ENCODE results near the gene SCIN.
A peak's percentile ranks its signal among the peaks of the same experiment; 100 is the strongest.

The SCIN gene

DNA sequence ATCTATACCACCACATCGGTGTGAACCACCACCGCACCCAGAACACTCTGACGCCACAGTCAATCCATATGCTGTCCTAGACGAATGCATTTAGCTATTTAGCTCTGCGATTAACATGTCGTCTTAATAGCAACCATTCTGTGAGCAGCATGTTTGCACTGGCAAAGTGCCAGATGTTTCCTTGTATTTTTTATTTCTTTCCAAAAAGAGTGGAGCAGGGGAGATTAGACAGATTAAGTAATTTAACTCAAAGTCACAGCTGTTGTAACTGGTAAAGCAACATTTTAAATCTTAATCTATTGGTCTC, 59.9 kb downstream of the SCIN start:
- TF ChIP-seq NFIC (IDR thresholded peaks at IDR 0.05) (0 out of 2 replicates have a peak, but pooled peaks have one; percentile 8), FOXM1 (IDR thresholded peaks at IDR 0.05; ENCODE audit: borderline replicate concordance, low read depth) (no peak)

DNA sequence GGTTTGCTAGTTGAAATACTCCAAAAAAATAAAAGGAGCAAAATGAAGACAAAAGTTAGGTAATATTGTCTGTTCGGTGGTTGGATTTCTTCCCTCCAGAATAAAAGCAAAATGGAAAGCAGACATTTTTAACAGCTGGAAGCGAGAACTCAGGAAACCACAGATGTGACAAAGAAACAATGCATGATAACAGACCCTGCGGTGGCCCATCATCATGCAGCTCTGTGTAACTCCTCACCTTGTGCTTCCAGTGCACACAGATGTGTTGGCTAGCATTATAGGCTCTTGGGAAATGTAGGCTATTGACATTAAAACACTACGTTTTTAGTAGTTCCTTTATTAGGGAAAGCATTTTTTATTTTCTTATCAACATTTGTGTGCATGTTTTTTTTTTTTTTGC, 63.1 kb downstream of the SCIN start:
- TF ChIP-seq FOXM1 (IDR thresholded peaks at IDR 0.05; ENCODE audit: borderline replicate concordance, low read depth) = no peak
- TF ChIP-seq RAD21 (IDR thresholded peaks at IDR 0.05; ENCODE audit: low read depth) = no peak
- no peak for TF ChIP-seq REST (IDR thresholded peaks at IDR 0.05; ENCODE audit: low read depth)
- no peak for TF ChIP-seq YY1 (IDR thresholded peaks at IDR 0.05; ENCODE audit: low read depth)
- TF ChIP-seq EGR1 (IDR thresholded peaks at IDR 0.05) = no peak
- no peak for TF ChIP-seq EP300 (IDR thresholded peaks at IDR 0.05; ENCODE audit: borderline replicate concordance)
- TF ChIP-seq, protein P1, sequence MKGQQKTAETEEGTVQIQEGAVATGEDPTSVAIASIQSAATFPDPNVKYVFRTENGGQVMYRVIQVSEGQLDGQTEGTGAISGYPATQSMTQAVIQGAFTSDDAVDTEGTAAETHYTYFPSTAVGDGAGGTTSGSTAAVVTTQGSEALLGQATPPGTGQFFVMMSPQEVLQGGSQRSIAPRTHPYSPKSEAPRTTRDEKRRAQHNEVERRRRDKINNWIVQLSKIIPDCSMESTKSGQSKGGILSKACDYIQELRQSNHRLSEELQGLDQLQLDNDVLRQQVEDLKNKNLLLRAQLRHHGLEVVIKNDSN (IDR thresholded peaks at IDR 0.05) = no peak
- no peak for TF ChIP-seq TCF12 (IDR thresholded peaks at IDR 0.05; ENCODE audit: low read depth)
- TF ChIP-seq CEBPB (IDR thresholded peaks at IDR 0.05) = no peak
- TF ChIP-seq, protein P2, sequence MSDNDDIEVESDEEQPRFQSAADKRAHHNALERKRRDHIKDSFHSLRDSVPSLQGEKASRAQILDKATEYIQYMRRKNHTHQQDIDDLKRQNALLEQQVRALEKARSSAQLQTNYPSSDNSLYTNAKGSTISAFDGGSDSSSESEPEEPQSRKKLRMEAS (IDR thresholded peaks at IDR 0.05) = no peak
- no peak for TF ChIP-seq CREB1 (IDR thresholded peaks at IDR 0.05; ENCODE audit: low read depth)
- no peak for TF ChIP-seq NFIC (IDR thresholded peaks at IDR 0.05)
- no peak for TF ChIP-seq TAF1 (IDR thresholded peaks at IDR 0.05; ENCODE audit: low read depth)
- no peak for TF ChIP-seq ZBTB7A (IDR thresholded peaks at IDR 0.05; ENCODE audit: low read depth)
- TF ChIP-seq TEAD4 (IDR thresholded peaks at IDR 0.05) = no peak

- TF ChIP-seq TAF1 (IDR thresholded peaks at IDR 0.05; ENCODE audit: low read depth) = no peak
- TF ChIP-seq, protein P1 (IDR thresholded peaks at IDR 0.05) = no peak
- no peak for TF ChIP-seq EP300 (IDR thresholded peaks at IDR 0.05; ENCODE audit: borderline replicate concordance)
- no peak for TF ChIP-seq CEBPB (IDR thresholded peaks at IDR 0.05)
- TF ChIP-seq, protein P2 (IDR thresholded peaks at IDR 0.05) = no peak
- no peak for TF ChIP-seq EGR1 (IDR thresholded peaks at IDR 0.05)
- no peak for TF ChIP-seq FOXM1 (IDR thresholded peaks at IDR 0.05; ENCODE audit: borderline replicate concordance, low read depth)
These were observed 65.3 kb downstream of the SCIN start for GRCh38 chr7:12635830-12636229.

DNA sequence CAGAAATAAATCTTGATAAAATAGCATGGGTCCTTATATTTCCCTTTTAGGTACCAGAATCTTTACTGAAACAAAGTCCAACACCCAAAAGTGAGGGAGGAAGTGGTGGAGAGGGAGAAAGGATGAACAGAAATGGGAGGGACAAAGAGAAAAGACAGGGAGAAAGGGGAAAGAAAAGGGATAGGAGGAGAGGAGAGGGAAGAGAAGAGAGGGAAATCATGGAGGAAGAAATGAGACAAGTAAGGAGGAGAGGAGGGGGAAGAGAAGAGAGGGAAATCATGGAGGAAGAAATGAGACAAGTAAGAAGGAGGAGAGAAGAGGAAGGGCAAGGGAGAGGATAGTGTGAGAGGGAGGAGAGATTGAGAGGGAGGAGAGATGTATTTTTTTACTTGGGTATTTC, 66.8 kb downstream of the SCIN start:
- TF ChIP-seq RAD21 (IDR thresholded peaks at IDR 0.05; ENCODE audit: low read depth) (no peak), NFIC (IDR thresholded peaks at IDR 0.05) (no peak), TEAD4 (IDR thresholded peaks at IDR 0.05) (no peak), REST (IDR thresholded peaks at IDR 0.05; ENCODE audit: low read depth) (no peak), FOXM1 (IDR thresholded peaks at IDR 0.05; ENCODE audit: borderline replicate concordance, low read depth) (no peak), TAF1 (IDR thresholded peaks at IDR 0.05; ENCODE audit: low read depth) (no peak), ZBTB7A (IDR thresholded peaks at IDR 0.05; ENCODE audit: low read depth) (no peak), CREB1 (IDR thresholded peaks at IDR 0.05; ENCODE audit: low read depth) (no peak), EGR1 (IDR thresholded peaks at IDR 0.05) (no peak), TCF12 (IDR thresholded peaks at IDR 0.05; ENCODE audit: low read depth) (no peak), EP300 (IDR thresholded peaks at IDR 0.05; ENCODE audit: borderline replicate concordance) (no peak), CEBPB (IDR thresholded peaks at IDR 0.05) (no peak), YY1 (IDR thresholded peaks at IDR 0.05; ENCODE audit: low read depth) (no peak)
- TF ChIP-seq, protein P2 (IDR thresholded peaks at IDR 0.05) = no peak
- TF ChIP-seq, protein P1 (IDR thresholded peaks at IDR 0.05) = no peak

- TF ChIP-seq, protein P2 (IDR thresholded peaks at IDR 0.05) = no peak
- TF ChIP-seq TEAD4 (IDR thresholded peaks at IDR 0.05) (no peak), NFIC (IDR thresholded peaks at IDR 0.05) (no peak), CREB1 (IDR thresholded peaks at IDR 0.05; ENCODE audit: low read depth) (no peak)
These were observed 67.5 kb downstream of the SCIN start for GRCh38 chr7:12637819-12638592.

All from Ishikawa (cell line).